IMR-90 (cell line): ENCODE results near the gene PRKN. TPM values are rescaled to one million over a fixed set of nuclear protein-coding genes. Genes with fewer than 3 reads are reported as not detected.

ENCODE experiments used
- ATAC-seq: fragments of 200-7000 bp; cut with Tn5 transposase; 2 replicates; pipeline ENCODE4 v1.9.1; 2020; ENCODE audit warnings: low read depth, mild to moderate bottlenecking, moderate library complexity
- BruUV-seq: library from RNA; stranded (reverse); fragments of 400-500 nt; replicated peaks from 2 replicates; lab custom pipeline; 2021; lab: Mats Ljungman, UMichigan
- CTCF ChIA-PET: fragments of 300-600 bp; formaldehyde crosslinking; extraction: SDS; loops from one replicate; lab custom pipeline; 2021; ENCODE audit warnings: antibody characterized with exemption; lab: Yijun Ruan, JAX
- POLR2A ChIA-PET: fragments of 300-600 bp; sonication (Branson Sonifier 250); formaldehyde crosslinking; loops from one replicate; lab custom pipeline; 2022; ENCODE audit warnings: antibody characterized with exemption; ENCODE audit not compliant: unreplicated experiment; lab: Charles Lee
- DNase-seq: peaks from one replicate; pipeline ENCODE4 v3.0.0; 2013
- H2AFZ ChIP-seq: replicated peaks from 2 replicates; pipeline ENCODE3; 2013; ENCODE audit warnings: low read length, mild to moderate bottlenecking; ENCODE audit not compliant: poor library complexity
- H2AK5ac ChIP-seq: 2 replicates; pipeline ENCODE4 v1.6.1; 2013; ENCODE audit warnings: low read depth, low read length, inconsistent platforms
- H2AK9ac ChIP-seq: replicated peaks from 2 replicates; pipeline ENCODE3; 2013; ENCODE audit warnings: mild to moderate bottlenecking, low read depth, low read length, moderate library complexity; ENCODE audit not compliant: poor library complexity
- H2BK120ac ChIP-seq: 2 replicates; pipeline ENCODE4 v1.6.1; 2013; ENCODE audit warnings: low read depth, low read length, inconsistent platforms
- H2BK15ac ChIP-seq: 3 replicates; pipeline ENCODE4 v1.6.1; 2013; ENCODE audit warnings: low read depth, low read length, inconsistent platforms
- H2BK20ac ChIP-seq: 2 replicates; pipeline ENCODE4 v1.6.1; 2013; ENCODE audit warnings: low read depth, mild to moderate bottlenecking, inconsistent platforms, low read length, moderate library complexity
- H2BK5ac ChIP-seq: 2 replicates; pipeline ENCODE4 v1.6.1; 2013; ENCODE audit warnings: mild to moderate bottlenecking, low read depth, low read length, inconsistent platforms; ENCODE audit not compliant: poor library complexity, severe bottlenecking
- H3K14ac ChIP-seq: replicated peaks from 2 replicates; pipeline ENCODE4 v1.6.1; 2013; ENCODE audit warnings: low read depth, low read length, inconsistent platforms
- H3K18ac ChIP-seq: 2 replicates; pipeline ENCODE4 v1.6.1; 2013; ENCODE audit warnings: low read depth, low read length, control low read depth
- H3K23ac ChIP-seq: 2 replicates; pipeline ENCODE4 v1.6.1; 2013; ENCODE audit warnings: low read depth, low read length, inconsistent platforms
- H3K27ac ChIP-seq: 2 replicates; pipeline ENCODE4 v1.5.1; 2013; ENCODE audit warnings: mild to moderate bottlenecking, control low read depth, low read length; ENCODE audit not compliant: insufficient read depth
- H3K27me3 ChIP-seq: 2 replicates; pipeline ENCODE4 v1.6.1; 2013; ENCODE audit warnings: low read length; ENCODE audit not compliant: control insufficient read depth, insufficient read depth
- H3K36me3 ChIP-seq: 2 replicates; pipeline ENCODE4 v1.6.1; 2013; ENCODE audit warnings: low read length, mixed read lengths; ENCODE audit not compliant: control insufficient read depth, insufficient read depth
- H3K4ac ChIP-seq: 2 replicates; pipeline ENCODE4 v1.6.1; 2013; ENCODE audit warnings: low read depth, low read length, inconsistent platforms
- H3K4me1 ChIP-seq: 2 replicates; pipeline ENCODE4 v1.6.1; 2013; ENCODE audit warnings: low read length, mixed read lengths; ENCODE audit not compliant: control insufficient read depth, insufficient read depth
- H3K4me2 ChIP-seq: 2 replicates; pipeline ENCODE4 v1.6.1; 2013; ENCODE audit warnings: low read depth, mild to moderate bottlenecking, control low read depth, low read length, moderate library complexity
- H3K4me3 ChIP-seq: 2 replicates; pipeline ENCODE4 v1.5.1; 2013; ENCODE audit warnings: low read depth, mild to moderate bottlenecking, control low read depth, low read length, moderate library complexity; ENCODE audit not compliant: insufficient read depth
- H3K56ac ChIP-seq: 2 replicates; pipeline ENCODE4 v1.6.1; 2013; ENCODE audit warnings: low read length, inconsistent platforms; ENCODE audit not compliant: insufficient read depth; ENCODE audit errors: extremely low read depth
- H3K79me1 ChIP-seq, 2 experiments: 2 replicates each; pipeline ENCODE4 v1.6.1; 2013; ENCODE audit warnings: low read length in 2 of 2, inconsistent platforms in 1 of 2, low read depth in 1 of 2
- H3K9ac ChIP-seq: 2 replicates; pipeline ENCODE4 v1.6.1; 2013; ENCODE audit warnings: low read depth, low read length, control low read depth
- H3K9me1 ChIP-seq: 2 replicates; pipeline ENCODE4 v1.6.1; 2013; ENCODE audit warnings: low read length, inconsistent platforms; ENCODE audit not compliant: insufficient read depth
- H3K9me3 ChIP-seq: 2 replicates; pipeline ENCODE4 v1.6.1; 2013; ENCODE audit warnings: low read length; ENCODE audit not compliant: control insufficient read depth, insufficient read depth
- H4K20me1 ChIP-seq: 2 replicates; pipeline ENCODE4 v1.6.1; 2013; ENCODE audit warnings: low read length, inconsistent platforms; ENCODE audit not compliant: insufficient read depth
- H4K5ac ChIP-seq: 2 replicates; pipeline ENCODE4 v1.6.1; 2013; ENCODE audit warnings: mild to moderate bottlenecking, low read depth, low read length, control low read depth
- H4K8ac ChIP-seq, 2 experiments: 2 replicates each; pipeline ENCODE4 v1.6.1; 2013; ENCODE audit warnings: low read depth in 2 of 2, low read length in 2 of 2, control low read depth in 1 of 2, inconsistent platforms in 1 of 2
- H4K91ac ChIP-seq: 2 replicates; pipeline ENCODE4 v1.6.1; 2013; ENCODE audit warnings: low read depth, low read length, inconsistent platforms; ENCODE audit not compliant: insufficient read depth
- FOS ChIP-seq: fragments of 150-350 bp; IDR thresholded peaks from 2 replicates; pipeline ENCODE4 v1.6.1; 2016; ENCODE audit warnings: low read depth, low read length
- MXI1 ChIP-seq: IDR thresholded peaks from 2 replicates; pipeline ENCODE4 v1.6.1; 2012; ENCODE audit warnings: low read depth, mild to moderate bottlenecking, low read length, moderate library complexity, borderline replicate concordance
- NFE2L2 ChIP-seq: fragments of 150-350 bp; IDR thresholded peaks from 2 replicates; pipeline ENCODE4 v1.6.1; 2016; ENCODE audit warnings: low read depth, mild to moderate bottlenecking, low read length
- POLR2A ChIP-seq: IDR thresholded peaks from 2 replicates; pipeline ENCODE4 v1.6.1; 2012; ENCODE audit warnings: mild to moderate bottlenecking, low read depth, low read length
- RFX5 ChIP-seq: IDR thresholded peaks from 2 replicates; pipeline ENCODE4 v1.8.0; 2012; ENCODE audit warnings: low read depth, mild to moderate bottlenecking, low read length, moderate library complexity
- WGBS, 2 experiments: methylation state at CpG; one replicate each; pipeline versions ENCODE4 v1.1.5 to v1.1.7; 2013; ENCODE audit warnings: missing lambda C conversion rate in 2 of 2; ENCODE audit not compliant: insufficient read length in 1 of 2; ENCODE audit errors: extremely low coverage in 2 of 2; 5-methylcytosine and 5-hydroxymethylcytosine counted together
- dilution Hi-C: fragments of 300-500 bp; cut with HindIII; formaldehyde crosslinking; loops from one replicate; pipeline ENCODE4 v1.14.3; 2018; ENCODE audit warnings: low sequenced_read_pairs; ENCODE audit not compliant: unreplicated experiment
- in situ Hi-C: fragments of 300-500 bp; cut with MboI; formaldehyde crosslinking; loops from 3 replicates; pipeline ENCODE4 v1.14.3; 2019; ENCODE audit warnings: low sequenced_read_pairs, inconsistent platforms, mixed read lengths
- intact Hi-C: fragments of 100-400 bp; cut with micrococcal nuclease; formaldehyde crosslinking; loops from 2 replicates; pipeline ENCODE4 v1.10.0; 2022
- polyA plus RNA-seq, 3 experiments: library from polyadenylated mRNA; depleted of rRNA; stranded (reverse); fragments of >200 nt; gene quantifications; 2 replicates each; pipeline ENCODE4 v1.2.3, GENCODE V29; 2012; ENCODE audit warnings: low replicate concordance in 1 of 3
- total RNA-seq: library from RNA; depleted of rRNA; stranded (reverse); fragments of >200 nt; gene quantifications from 2 replicates; pipeline ENCODE4 v1.2.3, GENCODE V29; 2012

Gene PRKN
- total and polyA plus RNA-seq, 2 of the 4 experiments (the other 2 are of a cell fraction), result 0.15 to 0.18 TPM

DNA sequence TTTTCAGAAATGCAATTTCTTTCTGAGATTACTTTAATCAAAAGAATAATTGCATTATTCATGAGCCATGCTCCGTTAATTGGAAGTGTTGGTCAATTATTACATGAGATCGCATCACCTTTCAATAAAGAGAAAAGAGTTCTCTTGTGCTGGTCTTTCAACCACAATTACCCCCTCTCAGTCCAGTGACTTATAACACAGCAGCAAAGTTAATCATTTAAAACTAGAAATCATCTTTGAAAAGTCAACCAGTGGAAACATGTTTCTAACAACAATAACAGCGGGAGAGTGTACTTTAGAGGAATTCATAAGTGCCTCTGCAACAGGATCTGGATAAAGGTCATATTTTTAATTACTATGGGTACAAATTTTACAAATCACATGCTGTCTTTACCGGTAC, 1069.4 kb downstream of the PRKN start:
- H3K79me1 ChIP-seq, result no peaks in the 10 kb centered on the region
- no peak overlapping the region for H2AK9ac ChIP-seq
- H3K18ac ChIP-seq, result no peak overlapping the region
- H3K23ac ChIP-seq, result no peak overlapping the region
- H3K9ac ChIP-seq, result no peak overlapping the region
- no peak overlapping the region for H2AK5ac ChIP-seq
- no peaks in the 10 kb centered on the region for H3K36me3 ChIP-seq
- H3K27ac ChIP-seq, result no peak overlapping the region
- ChIA-PET POLR2A (no interaction called here), CTCF (interaction anchor here (0.6 kb wide), 1 partner anchor 1598 kb away, joined by 4 read pairs; no protein-coding TSS in a partner anchor)
- H2BK120ac ChIP-seq, result no peak overlapping the region
- no peak overlapping the region for H2AFZ ChIP-seq
- no peak overlapping the region for H4K91ac ChIP-seq
- dilution Hi-C loops (no loop called here), intact Hi-C loops (no loop called here), in situ Hi-C loops (no loop called here)
- H3K9me3 ChIP-seq, result peaks cover 35% of the 10 kb centered on the region
- no peaks in the 10 kb centered on the region for H3K9me1 ChIP-seq
- no peak overlapping the region for H4K8ac ChIP-seq
- no peak overlapping the region for H2BK5ac ChIP-seq
- no peak overlapping the region for H4K5ac ChIP-seq
- no peaks in the 10 kb centered on the region for H3K4me1 ChIP-seq
- H3K14ac ChIP-seq, result no peak overlapping the region
- H4K20me1 ChIP-seq, result no peaks in the 10 kb centered on the region
- H2BK20ac ChIP-seq, result no peak overlapping the region
- TF ChIP-seq MXI1 (no peak), FOS (no peak), RFX5 (no peak), POLR2A (no peak), NFE2L2 (no peak)
- H2BK15ac ChIP-seq, result no peak overlapping the region
- H3K4ac ChIP-seq, result no peak overlapping the region
- no CpG with 5 or more reads among the region's 4 CpGs for WGBS, 2 experiments
- DNase-seq (no peak), ATAC-seq (no peak)
- no peaks in the 10 kb centered on the region for H3K27me3 ChIP-seq
- H3K4me3 ChIP-seq, result no peak overlapping the region
- no peak overlapping the region for H3K4me2 ChIP-seq
- BruUV-seq, result no TSS peak
- no peak overlapping the region for H3K56ac ChIP-seq
